ENCODE measurements around the gene NAMPT.
"Not testable (repeated sequence)": the region's sequence is repeated elsewhere in the genome, so short reads cannot be mapped to it uniquely, and the experiment has no call there.

NAMPT gene

DNA sequence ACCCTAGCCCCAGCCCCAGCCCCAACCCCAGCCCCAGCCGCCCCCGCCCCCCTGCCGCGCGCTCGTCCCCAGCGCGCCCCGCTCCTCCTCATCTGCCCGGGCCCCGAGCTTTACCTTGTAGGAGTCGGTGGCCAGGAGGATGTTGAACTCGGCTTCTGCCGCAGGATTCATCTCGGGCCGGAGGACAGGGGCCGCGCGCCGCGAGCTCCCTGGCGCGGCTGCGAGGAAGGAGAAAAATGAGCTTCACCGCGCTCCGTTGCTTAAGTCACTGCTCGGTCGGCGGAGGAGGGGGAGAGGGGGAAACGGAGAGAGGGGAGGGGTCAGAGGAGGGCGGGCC, at the start of gene NAMPT:
NAMPT (minus strand) TSS at position 270 of the 337 bp plus-strand sequence; CDS start at position 171, 99 bp downstream.
- DNase-seq (ENCODE audit: low read depth) = no peak

GRCh38 chr7:106332201-106332600, 47.4 kb upstream of the NAMPT start:
- DNase-seq (ENCODE audit: low read depth) = no peak

GRCh38 chr7:106331441-106332175, 46.8 kb upstream of the NAMPT start:
- DNase-seq (ENCODE audit: low read depth) = no peak

DNA sequence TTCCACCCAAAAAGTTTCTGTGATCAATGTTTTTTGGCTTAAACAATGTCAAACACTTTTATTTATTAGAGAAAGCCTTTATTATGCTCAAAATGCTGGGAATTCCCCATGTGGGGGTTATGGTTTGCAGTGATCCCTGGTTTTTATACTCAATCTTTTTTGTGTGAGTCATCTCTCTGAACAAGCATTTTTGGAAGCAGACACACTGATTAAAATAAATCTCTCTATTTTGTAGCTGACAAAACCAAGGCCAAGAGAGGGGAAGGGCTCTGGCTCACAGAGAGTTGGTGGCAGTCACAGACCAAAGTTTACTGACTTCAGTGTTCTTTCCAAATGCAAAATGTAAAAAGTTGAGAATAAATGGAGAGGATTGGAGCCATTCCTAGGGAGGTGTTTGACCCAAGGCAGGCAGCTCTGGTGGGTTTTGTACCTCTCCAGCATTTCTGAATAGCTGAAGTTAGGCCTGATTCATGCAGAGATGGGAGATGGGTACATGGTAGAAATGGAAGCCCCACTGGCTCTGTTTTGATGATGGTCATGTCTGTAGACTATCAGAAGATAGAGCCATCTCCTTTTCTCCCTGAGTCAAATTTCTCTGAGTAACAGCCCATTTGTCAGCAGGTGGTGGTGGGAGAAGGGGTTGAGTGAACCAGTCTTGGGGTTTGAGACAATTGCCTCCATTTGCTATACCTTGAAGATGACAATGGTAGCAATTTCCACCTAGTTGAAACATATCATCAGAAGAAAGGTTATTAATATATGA, 45.4 kb upstream of the NAMPT start:
- DNase-seq (ENCODE audit: low read depth) = no peak

GRCh38 chr7:106329408-106329807, 44.6 kb upstream of the NAMPT start:
- no peak for DNase-seq (ENCODE audit: low read depth)

DNA sequence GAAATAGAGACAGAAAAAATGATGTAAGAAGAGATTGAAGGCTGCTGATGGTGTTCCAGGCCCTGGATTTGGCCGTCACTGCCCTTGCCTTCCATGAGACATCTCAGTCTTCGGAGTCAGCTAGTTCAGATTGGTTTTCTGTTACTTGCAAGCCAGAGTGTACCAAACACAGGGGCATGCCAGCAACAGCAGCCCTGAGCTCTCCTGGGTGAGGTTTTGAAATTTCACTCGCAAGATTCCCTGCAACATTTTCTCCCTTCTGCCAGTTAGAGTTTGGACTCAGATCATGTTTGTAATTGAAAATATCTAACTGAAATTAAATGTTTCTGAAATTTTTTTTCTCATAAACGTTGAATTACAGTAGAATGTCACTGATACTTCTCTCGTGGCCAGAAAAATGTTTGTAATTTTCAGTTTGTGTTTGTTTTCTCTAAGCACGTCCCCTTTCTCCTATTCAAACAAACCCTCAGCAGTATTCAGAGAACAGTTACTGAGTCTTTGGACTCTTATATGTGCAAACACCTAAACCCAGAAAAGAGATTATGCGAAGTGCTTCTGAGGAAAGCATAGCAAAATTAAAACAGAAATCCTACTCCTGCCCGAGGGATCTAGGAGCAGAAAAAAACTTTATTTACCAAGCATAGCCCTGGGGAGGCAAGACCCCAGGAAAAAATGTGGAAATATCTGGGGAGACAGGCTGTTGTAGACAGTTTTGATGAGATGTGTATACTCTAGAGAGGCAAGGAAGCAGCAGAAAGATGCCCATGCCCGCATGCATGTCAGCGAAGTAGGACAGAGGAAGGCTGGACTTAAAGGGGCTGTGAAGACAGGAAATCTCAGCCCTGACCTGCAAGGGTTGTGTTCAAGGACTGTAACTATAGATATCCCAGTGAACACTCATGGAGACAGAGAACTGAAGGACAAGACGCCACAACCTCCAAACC, 43.0 kb upstream of the NAMPT start:
- DNase-seq (ENCODE audit: low read depth) = no peak

- DNase-seq (ENCODE audit: low read depth) = no peak
Observed at GRCh38 chr7:106326594-106327537, 42.1 kb upstream of the NAMPT start.

DNA sequence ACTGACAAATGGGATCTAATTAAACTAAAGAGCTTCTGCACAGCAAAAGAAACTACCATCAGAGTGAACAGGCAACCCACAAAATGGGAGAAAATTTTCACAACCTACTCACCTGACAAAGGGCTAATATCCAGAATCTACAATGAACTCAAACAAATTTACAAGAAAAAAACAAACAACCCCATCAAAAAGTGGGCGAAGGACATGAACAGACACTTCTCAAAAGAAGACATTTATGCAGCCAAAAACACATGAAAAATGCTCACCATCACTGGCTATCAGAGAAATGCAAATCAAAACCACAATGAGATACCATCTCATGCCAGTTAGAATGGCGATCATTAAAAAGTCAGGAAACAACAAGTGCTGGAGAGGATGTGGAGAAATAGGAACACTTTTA, 39.7 kb upstream of the NAMPT start:
- not testable (repeated sequence) for DNase-seq (ENCODE audit: low read depth)

GRCh38 chr7:106320254-106320770, 35.5 kb upstream of the NAMPT start:
- not testable (repeated sequence) for DNase-seq (ENCODE audit: low read depth)

- DNase-seq (ENCODE audit: low read depth) = no peak
Observed at GRCh38 chr7:106318482-106318881, 33.7 kb upstream of the NAMPT start.

- no peak for DNase-seq (ENCODE audit: low read depth)
Observed at GRCh38 chr7:106317971-106318370, 33.2 kb upstream of the NAMPT start.

DNA sequence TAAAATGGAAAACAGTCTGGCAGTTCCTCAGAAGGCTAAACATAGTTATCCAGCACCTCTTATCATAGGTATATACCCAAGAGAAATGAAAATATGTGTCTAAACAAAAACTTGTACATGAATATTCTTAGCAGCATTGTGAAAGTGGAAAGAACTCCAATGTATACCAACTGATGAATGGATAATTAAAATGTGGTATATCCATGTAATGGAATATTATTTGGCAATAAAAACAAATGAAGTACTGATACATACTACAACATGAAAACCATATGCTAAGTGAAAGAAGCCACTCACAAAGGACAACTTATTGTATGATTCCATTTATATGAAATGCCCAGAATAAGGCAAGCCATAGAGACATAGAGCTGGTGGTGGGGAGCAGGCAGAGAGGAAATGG, 32.2 kb upstream of the NAMPT start:
- DNase-seq (ENCODE audit: low read depth) = no peak

GRCh38 chr7:106314875-106315274, 30.1 kb upstream of the NAMPT start:
- no peak for DNase-seq (ENCODE audit: low read depth)

DNA sequence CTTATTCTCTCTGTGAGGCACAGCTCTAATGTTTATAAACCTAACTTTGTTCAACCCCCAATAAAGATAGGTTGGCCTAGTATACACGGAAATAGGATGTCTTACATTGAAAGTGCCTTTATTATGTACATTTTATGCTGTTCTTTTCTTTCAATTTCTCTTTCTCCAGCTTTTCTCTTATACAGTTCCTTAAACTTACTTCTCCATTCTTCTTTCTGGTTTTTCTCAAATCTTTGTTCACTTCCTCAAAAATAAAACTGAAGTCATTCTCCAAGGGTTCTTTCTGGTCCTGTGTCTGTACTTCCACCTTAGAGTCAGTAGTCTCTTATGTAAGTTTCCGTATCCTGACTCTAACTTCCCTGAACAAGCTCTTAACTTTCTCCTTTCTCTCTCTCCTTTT, 29.2 kb upstream of the NAMPT start:
- no peak for DNase-seq (ENCODE audit: low read depth)

DNA sequence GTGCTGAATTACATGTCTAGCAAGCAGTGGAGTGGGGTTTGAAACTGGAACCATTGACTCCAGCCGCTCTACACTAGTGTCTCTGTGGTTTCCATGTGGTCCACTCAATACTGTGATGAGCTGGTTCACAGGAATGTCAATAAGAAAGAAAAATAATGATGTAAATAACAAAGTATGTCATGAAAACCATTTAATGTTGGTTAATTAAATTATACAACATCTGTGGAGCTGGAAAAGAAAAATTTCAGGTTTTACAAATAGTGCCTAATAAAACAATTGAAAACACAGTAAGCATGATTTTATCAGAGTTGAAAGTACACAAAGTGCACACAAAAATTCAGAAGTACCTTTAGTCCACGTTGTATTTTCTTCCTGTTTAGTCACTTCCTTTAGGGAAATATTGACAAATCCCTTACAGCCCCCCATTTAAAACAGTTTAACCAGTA, 28.7 kb upstream of the NAMPT start:
- DNase-seq (ENCODE audit: low read depth) = no peak

- no peak for DNase-seq (ENCODE audit: low read depth)
Observed at GRCh38 chr7:106312906-106313305, 28.1 kb upstream of the NAMPT start.

DNA sequence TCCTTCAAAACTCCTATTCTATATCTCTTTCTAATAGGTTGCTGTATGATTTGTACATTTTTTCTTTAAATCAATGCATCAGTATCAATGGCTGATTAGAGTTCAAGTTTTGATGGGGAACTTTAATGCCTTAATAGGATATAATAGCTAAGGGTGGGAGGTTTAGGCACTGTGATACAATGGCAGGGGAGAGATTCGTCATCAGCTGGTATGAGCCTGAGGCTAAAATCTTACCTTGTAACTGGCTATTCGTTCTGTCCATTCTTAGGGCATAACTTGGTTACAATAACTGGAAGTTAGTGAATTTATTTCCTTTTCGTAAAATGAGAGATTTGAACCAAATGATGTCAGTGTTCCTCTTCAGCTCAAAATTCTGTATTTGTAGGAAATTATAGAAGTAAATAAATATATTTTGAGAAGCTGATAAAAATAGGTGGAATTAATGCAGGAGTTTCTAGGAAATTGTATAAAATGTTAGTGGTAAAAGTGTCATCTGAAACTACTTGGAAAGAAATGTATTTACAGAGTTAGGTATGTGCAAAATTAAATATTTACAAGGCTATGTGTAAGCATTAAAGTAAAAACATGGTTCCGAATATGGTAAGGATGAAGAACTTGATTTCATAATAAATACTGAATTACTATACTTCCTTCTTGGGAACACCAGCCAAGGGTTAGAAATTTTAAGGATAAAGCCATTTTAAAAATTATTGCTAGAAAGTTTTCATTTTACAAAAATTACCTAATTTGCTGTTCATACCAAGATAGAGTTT, 27.5 kb upstream of the NAMPT start:
- no peak for DNase-seq (ENCODE audit: low read depth)

- DNase-seq (ENCODE audit: low read depth) = no peak
Observed at GRCh38 chr7:106309362-106309761, 24.6 kb upstream of the NAMPT start.

DNA sequence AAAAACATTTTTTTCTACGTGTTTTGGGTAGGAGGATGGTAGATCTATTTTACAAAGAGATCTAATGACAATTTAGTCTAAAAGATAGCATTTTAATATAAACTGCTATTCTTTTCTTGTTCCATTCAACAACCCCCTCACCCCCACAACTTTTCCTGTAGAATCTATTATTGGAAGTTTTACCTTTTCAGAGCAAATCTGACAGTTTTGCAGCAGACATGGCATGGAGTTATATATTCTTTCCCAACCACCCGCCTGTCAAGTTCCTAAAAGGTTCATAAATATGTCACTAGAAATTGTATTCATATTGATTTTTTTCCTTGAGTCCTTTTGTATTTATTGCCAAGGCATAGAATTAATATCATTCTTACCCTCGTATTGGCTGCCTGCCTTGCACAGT, 21.5 kb upstream of the NAMPT start:
- DNase-seq (ENCODE audit: low read depth) = no peak

DNA sequence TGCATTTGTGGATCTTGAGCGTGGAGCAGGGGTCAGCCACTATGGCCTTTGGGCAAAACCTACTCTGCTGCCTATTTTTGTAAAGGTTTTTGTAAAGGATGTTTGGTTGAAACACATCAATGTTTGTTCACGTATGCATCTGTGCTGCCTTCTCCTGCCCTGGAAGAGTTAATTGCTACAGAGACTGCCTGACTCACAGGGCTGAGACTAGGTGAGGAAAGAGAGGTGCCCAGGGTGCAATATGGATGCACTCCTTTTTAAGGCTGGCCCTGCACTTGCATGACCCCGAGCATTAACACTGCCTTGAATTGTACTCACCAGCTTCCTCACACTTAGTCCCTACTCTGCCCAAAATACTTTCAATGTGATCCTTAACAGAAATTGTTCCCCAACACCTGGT, 20.9 kb upstream of the NAMPT start:
- no peak for DNase-seq (ENCODE audit: low read depth)

All from stimulated activated CD8-positive, alpha-beta memory T cell treated with anti-CD3 and anti-CD28 coated beads, Interleukin-12 subunit alpha, Interleukin-12 subunit beta, amount 100 ng/mL, for 4 hours (primary cell).